ENCODE measurements around the gene SLC15A4. TPM values are rescaled to one million over a fixed set of nuclear protein-coding genes. Genes with fewer than 3 reads are reported as not detected.
"Not testable (repeated sequence)": the region's sequence is repeated elsewhere in the genome, so short reads cannot be mapped to it uniquely, and the experiment has no call there.

The SLC15A4 gene
- total and polyA plus RNA-seq, 10 donors = 19.0 to 92.4 (median 43.5) TPM

GRCh38 chr12:128850400-128850799 is 26.6 kb upstream of the SLC15A4 start:
- Histone ChIP-seq H3K9me3 (no peaks in the 10 kb centered on the region), H3K4me1 (peaks cover 0 to 27% (median 6%) of the 10 kb centered on the region in 6 donors), H3K4me3 (no peak overlapping the region), H3K27ac (no peak overlapping the region), H3K36me3 (no peaks in the 10 kb centered on the region), H3K27me3 (replicated peaks in 1 of 7) (peaks cover 0 to 52% (median 35%) of the 10 kb centered on the region in 7 donors)
- TF ChIP-seq CTCF (IDR thresholded peaks at IDR 0.05 in 8 of 11, conservative IDR thresholded peaks at IDR 0.05 in 3 of 11) = no peak
- TF ChIP-seq POLR2AphosphoS5 (IDR thresholded peaks at IDR 0.05) = no peak
- no peak for TF ChIP-seq POLR2A (IDR thresholded peaks at IDR 0.05)
- 61 to 77% (median 72%) methylated on average over 3 of the region's 3 CpGs for WGBS, 5 donors
- DNase-seq = peak; percentile 1
- intact Hi-C loops (cut with DNase I; ENCODE audit: low total_unique reads) = no loop called here

GRCh38 chr12:128849806-128850205 is 26.0 kb upstream of the SLC15A4 start:
- H3K27ac ChIP-seq; H3K9me3 ChIP-seq; H3K36me3 ChIP-seq; H3K4me3 ChIP-seq; intact Hi-C loops (cut with DNase I; ENCODE audit: low total_unique reads); DNase-seq: not testable (repeated sequence)
- WGBS, 5 donors = 56 to 66% (median 65%) methylated on average over 6 of the region's 6 CpGs
- Histone ChIP-seq H3K27me3 (replicated peaks in 1 of 7) (peaks cover 0 to 46% (median 32%) of the 10 kb centered on the region in 7 donors), H3K4me1 (peaks cover 0 to 27% (median 6%) of the 10 kb centered on the region in 6 donors)

DNA sequence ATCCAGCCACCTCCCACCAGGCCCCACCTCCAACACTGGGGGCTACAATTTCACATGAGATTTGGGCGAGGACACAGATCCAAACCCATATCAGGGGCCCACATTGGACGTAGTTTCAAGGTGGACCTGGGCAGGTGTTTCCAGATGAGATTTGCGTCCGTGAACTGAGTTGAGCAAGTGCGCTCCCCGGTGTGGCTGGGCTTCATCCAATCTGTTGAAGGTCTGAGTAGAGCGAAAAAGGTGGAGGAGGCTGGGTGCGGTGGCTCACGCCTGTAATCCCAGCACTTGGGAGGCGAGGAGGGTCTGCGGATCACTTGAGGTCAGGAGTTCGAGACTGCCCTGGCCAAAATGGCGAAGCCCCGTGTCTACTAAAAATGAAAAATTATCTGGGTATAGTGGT is 24.6 kb upstream of the SLC15A4 start:
- WGBS, 5 donors = 95 to 98% (median 96%) methylated on average over 14 of the region's 14 CpGs
- H3K36me3 ChIP-seq = no peaks in the 10 kb centered on the region
- no peak overlapping the region for H3K27ac ChIP-seq
- H3K27me3 ChIP-seq (replicated peaks in 1 of 7) = peaks cover 0 to 32% (median 18%) of the 10 kb centered on the region in 7 donors
- intact Hi-C loops (cut with DNase I; ENCODE audit: low total_unique reads) = no loop called here
- no peak overlapping the region for H3K4me3 ChIP-seq
- DNase-seq = peak; percentile 64
- H3K4me1 ChIP-seq = peaks cover 0 to 30% (median 0%) of the 10 kb centered on the region in 6 donors
- TF ChIP-seq POLR2AphosphoS5 (IDR thresholded peaks at IDR 0.05) (no peak), CTCF (IDR thresholded peaks at IDR 0.05 in 8 of 11, conservative IDR thresholded peaks at IDR 0.05 in 3 of 11) (no peak), POLR2A (IDR thresholded peaks at IDR 0.05) (no peak)
- H3K9me3 ChIP-seq = no peaks in the 10 kb centered on the region

GRCh38 chr12:128846671-128847070 is 22.9 kb upstream of the SLC15A4 start:
- H3K4me1 ChIP-seq = peaks cover 2 to 32% (median 8%) of the 10 kb centered on the region in 6 donors
- H3K36me3 ChIP-seq; H3K9me3 ChIP-seq; H3K4me3 ChIP-seq; intact Hi-C loops (cut with DNase I; ENCODE audit: low total_unique reads): not testable (repeated sequence)
- 83 to 90% (median 86%) methylated on average over 15 to 27 of the region's 27 CpGs for WGBS, 5 donors
- peaks cover 0 to 32% (median 3%) of the 10 kb centered on the region in 7 donors for H3K27me3 ChIP-seq (replicated peaks in 1 of 7)
- DNase-seq = peak; percentile 61
- peak overlapping the region in 2 of 8 donors; percentile 18 to 36 for H3K27ac ChIP-seq

GRCh38 chr12:128844031-128844635 is 20.4 kb upstream of the SLC15A4 start:
- 51 to 61% (median 56%) methylated on average over 10 to 11 of the region's 11 CpGs for WGBS, 5 donors
- no peak overlapping the region for H3K4me3 ChIP-seq
- DNase-seq = peak; percentile 86
- no peaks in the 10 kb centered on the region for H3K36me3 ChIP-seq
- TF ChIP-seq POLR2A (IDR thresholded peaks at IDR 0.05) (no peak), CTCF (IDR thresholded peaks at IDR 0.05 in 8 of 11, conservative IDR thresholded peaks at IDR 0.05 in 3 of 11) (peak in 2 of 11 experiments; percentile 20 to 32), POLR2AphosphoS5 (IDR thresholded peaks at IDR 0.05) (no peak)
- peaks cover 0 to 19% (median 0%) of the 10 kb centered on the region in 7 donors for H3K27me3 ChIP-seq (replicated peaks in 1 of 7)
- H3K27ac ChIP-seq = peak overlapping the region in 5 of 8 donors; percentile 44 to 82 (median 74)
- peaks cover 15 to 48% (median 22%) of the 10 kb centered on the region in 6 donors for H3K4me1 ChIP-seq
- intact Hi-C loops (cut with DNase I; ENCODE audit: low total_unique reads) = no loop called here
- H3K9me3 ChIP-seq = no peaks in the 10 kb centered on the region

Measured in spleen (tissue), 11 donors.